ENCODE measurements around the gene CCDC90B. TPM values are rescaled to one million over a fixed set of nuclear protein-coding genes. Genes with fewer than 3 reads are reported as not detected.

Gene CCDC90B
- total RNA-seq, 1 experiment from 2014 or later: 48.9 TPM

GRCh38 chr11:83282084-83282716 is 4.0 kb downstream of the CCDC90B start:
- Mint-ChIP-seq H3K36me3 (peaks cover 24% of the 10 kb centered on the region), H3K4me3 (no peak overlapping the region; the same call in 1 of the 2 replicates), H3K27ac (peak overlapping the region; percentile 13; the same call in 1 of the 2 replicates), H3K27me3 (ENCODE audit: low read depth) (no peaks in the 10 kb centered on the region), H3K4me1 (peaks cover 29% of the 10 kb centered on the region), H3K9me3 (no peaks in the 10 kb centered on the region)
- DNase-seq (ENCODE audit: low spot score): no peak
- ChIA-PET POLR2A (no interaction called here), CTCF (interaction anchor here (0.8 to 2.0 kb wide), 4 partner anchors 11 to 537 kb away, joined by 3 to 9 read pairs (median 3); no protein-coding TSS in a partner anchor)
- ATAC-seq: no peak
- TF ChIP-seq MAX (CRISPR knock-in tag; IDR thresholded peaks at IDR 0.05): no peak
- no peak for TF ChIP-seq RELA (CRISPR knock-in tag; IDR thresholded peaks at IDR 0.05; ENCODE audit: borderline replicate concordance)
- TF ChIP-seq FOXP1 (CRISPR knock-in tag; IDR thresholded peaks at IDR 0.05; ENCODE audit: borderline replicate concordance): no peak
- no peak for TF ChIP-seq TP53 (CRISPR knock-in tag; IDR thresholded peaks at IDR 0.05)
- TF ChIP-seq ZNF671 (CRISPR knock-in tag; IDR thresholded peaks at IDR 0.05): no peak
- no peak for TF ChIP-seq PRDM15 (CRISPR knock-in tag; IDR thresholded peaks at IDR 0.05)

DNA sequence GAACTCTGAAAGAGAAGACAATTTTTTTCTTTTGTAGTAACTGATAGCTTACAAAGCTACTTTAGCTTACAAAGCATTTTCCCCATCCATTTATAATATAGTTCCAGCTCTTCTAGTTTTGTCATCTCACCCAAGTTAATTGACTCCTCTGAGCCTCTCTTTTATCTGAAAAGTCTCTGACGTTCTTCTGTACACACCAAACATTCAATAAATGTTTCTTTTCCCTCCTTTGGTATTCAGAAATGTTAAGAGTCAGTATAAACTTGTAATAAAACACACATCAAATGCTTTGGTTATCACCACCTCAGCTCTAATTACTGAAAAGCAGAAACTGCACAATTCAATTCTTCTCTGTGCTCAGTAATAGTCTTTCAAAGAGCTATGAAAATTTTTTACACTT is 5.9 kb downstream of the CCDC90B start:
- ChIA-PET POLR2A (no interaction called here), CTCF (no interaction called here)
- DNase-seq (ENCODE audit: low spot score) (no peak), ATAC-seq (no peak)
- no peak overlapping the region for H3K27ac Mint-ChIP-seq
- TF ChIP-seq, protein P1, sequence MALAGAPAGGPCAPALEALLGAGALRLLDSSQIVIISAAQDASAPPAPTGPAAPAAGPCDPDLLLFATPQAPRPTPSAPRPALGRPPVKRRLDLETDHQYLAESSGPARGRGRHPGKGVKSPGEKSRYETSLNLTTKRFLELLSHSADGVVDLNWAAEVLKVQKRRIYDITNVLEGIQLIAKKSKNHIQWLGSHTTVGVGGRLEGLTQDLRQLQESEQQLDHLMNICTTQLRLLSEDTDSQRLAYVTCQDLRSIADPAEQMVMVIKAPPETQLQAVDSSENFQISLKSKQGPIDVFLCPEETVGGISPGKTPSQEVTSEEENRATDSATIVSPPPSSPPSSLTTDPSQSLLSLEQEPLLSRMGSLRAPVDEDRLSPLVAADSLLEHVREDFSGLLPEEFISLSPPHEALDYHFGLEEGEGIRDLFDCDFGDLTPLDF (CRISPR knock-in tag; IDR thresholded peaks at IDR 0.05): no peak
- TF ChIP-seq ESRRA (CRISPR knock-in tag; IDR thresholded peaks at IDR 0.05; ENCODE audit: borderline replicate concordance) (no peak), ZNF532 (CRISPR knock-in tag; IDR thresholded peaks at IDR 0.05; ENCODE audit: borderline replicate concordance) (no peak), TP53 (CRISPR knock-in tag; IDR thresholded peaks at IDR 0.05) (no peak), ATF1 (CRISPR knock-in tag; IDR thresholded peaks at IDR 0.05) (no peak), JAZF1 (CRISPR knock-in tag; IDR thresholded peaks at IDR 0.05) (no peak)
- TF ChIP-seq, protein P2, sequence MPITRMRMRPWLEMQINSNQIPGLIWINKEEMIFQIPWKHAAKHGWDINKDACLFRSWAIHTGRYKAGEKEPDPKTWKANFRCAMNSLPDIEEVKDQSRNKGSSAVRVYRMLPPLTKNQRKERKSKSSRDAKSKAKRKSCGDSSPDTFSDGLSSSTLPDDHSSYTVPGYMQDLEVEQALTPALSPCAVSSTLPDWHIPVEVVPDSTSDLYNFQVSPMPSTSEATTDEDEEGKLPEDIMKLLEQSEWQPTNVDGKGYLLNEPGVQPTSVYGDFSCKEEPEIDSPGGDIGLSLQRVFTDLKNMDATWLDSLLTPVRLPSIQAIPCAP (CRISPR knock-in tag; IDR thresholded peaks at IDR 0.05): no peak
- TF ChIP-seq, protein P3, sequence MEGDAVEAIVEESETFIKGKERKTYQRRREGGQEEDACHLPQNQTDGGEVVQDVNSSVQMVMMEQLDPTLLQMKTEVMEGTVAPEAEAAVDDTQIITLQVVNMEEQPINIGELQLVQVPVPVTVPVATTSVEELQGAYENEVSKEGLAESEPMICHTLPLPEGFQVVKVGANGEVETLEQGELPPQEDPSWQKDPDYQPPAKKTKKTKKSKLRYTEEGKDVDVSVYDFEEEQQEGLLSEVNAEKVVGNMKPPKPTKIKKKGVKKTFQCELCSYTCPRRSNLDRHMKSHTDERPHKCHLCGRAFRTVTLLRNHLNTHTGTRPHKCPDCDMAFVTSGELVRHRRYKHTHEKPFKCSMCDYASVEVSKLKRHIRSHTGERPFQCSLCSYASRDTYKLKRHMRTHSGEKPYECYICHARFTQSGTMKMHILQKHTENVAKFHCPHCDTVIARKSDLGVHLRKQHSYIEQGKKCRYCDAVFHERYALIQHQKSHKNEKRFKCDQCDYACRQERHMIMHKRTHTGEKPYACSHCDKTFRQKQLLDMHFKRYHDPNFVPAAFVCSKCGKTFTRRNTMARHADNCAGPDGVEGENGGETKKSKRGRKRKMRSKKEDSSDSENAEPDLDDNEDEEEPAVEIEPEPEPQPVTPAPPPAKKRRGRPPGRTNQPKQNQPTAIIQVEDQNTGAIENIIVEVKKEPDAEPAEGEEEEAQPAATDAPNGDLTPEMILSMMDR (IDR thresholded peaks at IDR 0.05): no peak
- peaks cover 29% of the 10 kb centered on the region for H3K36me3 Mint-ChIP-seq
- no peaks in the 10 kb centered on the region for H3K9me3 Mint-ChIP-seq
- no peaks in the 10 kb centered on the region for H3K27me3 Mint-ChIP-seq (ENCODE audit: low read depth)
- H3K4me3 Mint-ChIP-seq: no peak overlapping the region
- peaks cover 26% of the 10 kb centered on the region for H3K4me1 Mint-ChIP-seq

Measured in WTC11 (cell line).